Measurements from ENCODE around the gene TMEM245. TPM values are rescaled to one million over a fixed set of nuclear protein-coding genes. Genes with fewer than 3 reads are reported as not detected.

Gene TMEM245
- total RNA-seq, 1 experiment from 2014 or later, result 34.8 TPM

GRCh38 chr9:109027176-109027575 is 92.6 kb downstream of the TMEM245 start:
- H3K36me3 ChIP-seq (ENCODE audit: control insufficient read depth in 1 of 2, insufficient read depth in 2 of 2, low read length in 2 of 2), result peaks cover 0 to 2% of the 10 kb centered on the region in 2 experiments; a peak in 1 of 4 replicates
- intact Hi-C loops (cut with micrococcal nuclease), result no loop called here
- no peaks in the 10 kb centered on the region for H3K4me1 ChIP-seq (ENCODE audit: control insufficient read depth in 1 of 2, insufficient read depth in 2 of 2, low read length in 2 of 2)
- no peaks in the 10 kb centered on the region for H3K9me3 ChIP-seq (ENCODE audit: control insufficient read depth in 1 of 2, insufficient read depth in 1 of 2, low read depth in 1 of 2, low read length in 2 of 2)
- BruUV-seq (replicated peaks), result no TSS peak
- no peak for TF ChIP-seq SIN3A (IDR thresholded peaks at IDR 0.05; ENCODE audit: low read depth)
- TF ChIP-seq CBX3 (IDR thresholded peaks at IDR 0.05; ENCODE audit: low read depth), result no peak
- no peak for TF ChIP-seq FOSL1 (IDR thresholded peaks at IDR 0.05; ENCODE audit: low read depth)
- no peak for TF ChIP-seq ZNF274 (IDR thresholded peaks at IDR 0.05; ENCODE audit: low read depth, low read length)
- TF ChIP-seq EGR1 (IDR thresholded peaks at IDR 0.05; ENCODE audit: low read depth), result no peak
- TF ChIP-seq CTCF (IDR thresholded peaks at IDR 0.05 in 2 of 3, conservative IDR thresholded peaks at IDR 0.05 in 1 of 3; ENCODE audit: borderline replicate concordance in 1 of 3, insufficient read depth in 1 of 3, low read depth in 2 of 3, low read length in 2 of 3), result no peak
- no peak for TF ChIP-seq POLR2AphosphoS5 (IDR thresholded peaks at IDR 0.05; ENCODE audit: low read depth, low read length)
- no peak for TF ChIP-seq ZBTB33 (IDR thresholded peaks at IDR 0.05; ENCODE audit: extremely low read depth, insufficient replicate concordance, low read length)
- no peak for TF ChIP-seq EZH2phosphoT487 (IDR thresholded peaks at IDR 0.05; ENCODE audit: borderline replicate concordance)
- TF ChIP-seq SP1 (IDR thresholded peaks at IDR 0.05; ENCODE audit: low read depth), result no peak
- TF ChIP-seq TCF7L2 (IDR thresholded peaks at IDR 0.05; ENCODE audit: borderline replicate concordance, extremely low read depth, insufficient read depth, insufficient read length), result no peak
- no peak for TF ChIP-seq JUND (IDR thresholded peaks at IDR 0.05)
- no peak for TF ChIP-seq SRF (IDR thresholded peaks at IDR 0.05; ENCODE audit: low read depth)
- no peak overlapping the region for H2AFZ ChIP-seq (ENCODE audit: low read depth, low read length, poor library complexity, severe bottlenecking)
- H4K20me1 ChIP-seq (ENCODE audit: insufficient read depth), result no peaks in the 10 kb centered on the region
- H3K4me2 ChIP-seq (ENCODE audit: low read length), result no peak overlapping the region
- ATAC-seq (no peak), DNase-seq (ENCODE audit: low read depth, low spot score) (no peak)
- H3K27me3 ChIP-seq (ENCODE audit: insufficient read depth, low read length), result no peaks in the 10 kb centered on the region
- no peaks in the 10 kb centered on the region for H3K9me2 ChIP-seq (ENCODE audit: insufficient read depth)
- no peak overlapping the region for H3K27ac ChIP-seq (ENCODE audit: low read depth, low read length)
- CTCF ChIA-PET, result no interaction called here
- POLR2A ChIA-PET, result no interaction called here
- H3K9ac ChIP-seq (ENCODE audit: low read length), result no peak overlapping the region
- RAD21 ChIA-PET (ENCODE audit: low non-redundant PET in 1 of 2, low total read pairs in 2 of 2, uncharacterized antibody in 2 of 2, unreplicated experiment in 2 of 2), result no interaction called here
- no peak overlapping the region for H3K4me3 ChIP-seq (replicated peaks in 1 of 2; ENCODE audit: low read depth in 1 of 2, low read length in 2 of 2)
- peaks cover 5% of the 10 kb centered on the region; the same call in 1 of the 2 replicates for H3K79me2 ChIP-seq (ENCODE audit: insufficient read depth, low read length)
